NCI-H1092 (cell line): ENCODE measurements around the gene GLI1.
"Not testable (repeated sequence)": the region's sequence is repeated elsewhere in the genome, so short reads cannot be mapped to it uniquely, and the experiment has no call there.

Source experiments
- DNase-seq: peaks from one replicate; lab custom pipeline; 2025; lab: John Stamatoyannopoulos, UW

GLI1 gene

GRCh38 chr12:57498132-57498502 lies 38.5 kb downstream of the GLI1 start:
- no peak for DNase-seq

GRCh38 chr12:57498571-57498970 lies 39.0 kb downstream of the GLI1 start:
- no peak for DNase-seq

- no peak for DNase-seq
Measured at GRCh38 chr12:57500213-57500612, 40.6 kb downstream of the GLI1 start.

GRCh38 chr12:57502311-57502969 lies 42.9 kb downstream of the GLI1 start:
- DNase-seq, result not testable (repeated sequence)

GRCh38 chr12:57506541-57506940 lies 47.0 kb downstream of the GLI1 start:
- not testable (repeated sequence) for DNase-seq

- DNase-seq, result not testable (repeated sequence)
Measured at GRCh38 chr12:57507796-57508195, 48.2 kb downstream of the GLI1 start.

- no peak for DNase-seq
Measured at GRCh38 chr12:57511161-57511560, 51.6 kb downstream of the GLI1 start.

- no peak for DNase-seq
Measured at GRCh38 chr12:57511588-57512325, 52.2 kb downstream of the GLI1 start.

GRCh38 chr12:57512665-57513064 lies 53.1 kb downstream of the GLI1 start:
- no peak for DNase-seq

GRCh38 chr12:57513266-57513665 lies 53.7 kb downstream of the GLI1 start:
- no peak for DNase-seq

GRCh38 chr12:57513677-57514076 lies 54.1 kb downstream of the GLI1 start:
- DNase-seq, result not testable (repeated sequence)

- DNase-seq, result not testable (repeated sequence)
Measured at GRCh38 chr12:57514246-57514645, 54.7 kb downstream of the GLI1 start.

- no peak for DNase-seq
Measured at GRCh38 chr12:57514720-57515407, 55.3 kb downstream of the GLI1 start.

- no peak for DNase-seq
Measured at GRCh38 chr12:57515408-57515933, 55.9 kb downstream of the GLI1 start.

GRCh38 chr12:57515934-57516541 lies 56.5 kb downstream of the GLI1 start:
- DNase-seq, result no peak

- DNase-seq, result no peak
Measured at GRCh38 chr12:57516617-57517153, 57.1 kb downstream of the GLI1 start.

- no peak for DNase-seq
Measured at GRCh38 chr12:57517187-57517586, 57.6 kb downstream of the GLI1 start.

- DNase-seq, result not testable (repeated sequence)
Measured at GRCh38 chr12:57517718-57518117, 58.1 kb downstream of the GLI1 start.

GRCh38 chr12:57518176-57518919 lies 58.8 kb downstream of the GLI1 start:
- no peak for DNase-seq

GRCh38 chr12:57518920-57519795 lies 59.6 kb downstream of the GLI1 start:
- no peak for DNase-seq

GRCh38 chr12:57519796-57520052 lies 60.1 kb downstream of the GLI1 start:
- no peak for DNase-seq
